Keratinocyte (primary cell): ENCODE data around the gene HCFC1R1. TPM values are rescaled to one million over a fixed set of nuclear protein-coding genes. Genes with fewer than 3 reads are reported as not detected.

Experiments
- DNase-seq: peaks from one replicate; pipeline ENCODE4 v3.0.0-alpha.2; 2011; ENCODE audit warnings: low read depth, missing footprints, low spot score
- FAIRE-seq: peaks from 2 replicates; lab custom pipeline; 2011; peaks lifted over from hg19 to GRCh38; lab: Jason Lieb, UNC
- H2AFZ ChIP-seq: 2 replicates; pipeline ENCODE4 v1.6.0; 2012; ENCODE audit warnings: low read length, control low read depth, inconsistent platforms; ENCODE audit not compliant: control insufficient read depth
- H3K27ac ChIP-seq: 2 replicates; pipeline ENCODE4 v1.5.1; 2011; ENCODE audit warnings: low read length; ENCODE audit not compliant: control insufficient read depth, insufficient read depth
- H3K27me3 ChIP-seq: 3 replicates; pipeline ENCODE4 v1.6.0; 2011; ENCODE audit warnings: low read length; ENCODE audit not compliant: control insufficient read depth, insufficient read depth; ENCODE audit errors: extremely low read depth
- H3K36me3 ChIP-seq, 2 experiments: 2 replicates in 1 of 2; 3 replicates in 1 of 2; pipeline ENCODE4 v1.5.1; 2011; ENCODE audit warnings: low read length in 2 of 2, mild to moderate bottlenecking in 1 of 2; ENCODE audit not compliant: control insufficient read depth in 2 of 2, insufficient read depth in 2 of 2; ENCODE audit errors: extremely low read depth in 1 of 2
- H3K4me1 ChIP-seq: 3 replicates; pipeline ENCODE4 v1.5.1; 2011; ENCODE audit warnings: low read length; ENCODE audit not compliant: control insufficient read depth, insufficient read depth; ENCODE audit errors: extremely low read depth
- H3K4me2 ChIP-seq: 3 replicates; pipeline ENCODE4 v1.6.0; 2011; ENCODE audit warnings: low read depth, low read length; ENCODE audit not compliant: control insufficient read depth, insufficient read depth; ENCODE audit errors: extremely low read depth
- H3K4me3 ChIP-seq, 3 experiments: fragments of 200-600 bp in 1 of 3; sonication (generic) in 1 of 3; 2 replicates in 2 of 3; 3 replicates in 1 of 3; pipeline ENCODE4 v1.5.1; 2011 to 2016; ENCODE audit warnings: low read length in 3 of 3, mild to moderate bottlenecking in 3 of 3, control low read depth in 2 of 3, inconsistent platforms in 1 of 3, low read depth in 1 of 3, mixed read lengths in 1 of 3, mixed run types in 1 of 3, moderate library complexity in 1 of 3; ENCODE audit not compliant: control insufficient read depth in 2 of 3, insufficient read depth in 2 of 3; ENCODE audit errors: extremely low read depth in 1 of 3
- H3K79me2 ChIP-seq: 2 replicates; pipeline ENCODE4 v1.6.0; 2012; ENCODE audit warnings: low read length; ENCODE audit not compliant: control insufficient read depth, insufficient read depth
- H3K9ac ChIP-seq: 3 replicates; pipeline ENCODE4 v1.6.0; 2011; ENCODE audit warnings: low read length; ENCODE audit not compliant: control insufficient read depth, insufficient read depth; ENCODE audit errors: extremely low read depth
- H3K9me1 ChIP-seq: 3 replicates; pipeline ENCODE4 v1.6.0; 2011; ENCODE audit warnings: low read length; ENCODE audit not compliant: control insufficient read depth, insufficient read depth; ENCODE audit errors: extremely low read depth
- H3K9me3 ChIP-seq: 2 replicates; pipeline ENCODE4 v1.5.1; 2012; ENCODE audit warnings: low read depth, low read length; ENCODE audit not compliant: control insufficient read depth
- H4K20me1 ChIP-seq: 3 replicates; pipeline ENCODE4 v1.6.0; 2011; ENCODE audit warnings: low read length; ENCODE audit not compliant: control insufficient read depth, insufficient read depth; ENCODE audit errors: extremely low read depth
- CTCF ChIP-seq, 3 experiments: IDR thresholded peaks in 1 of 3; conservative IDR thresholded peaks in 1 of 3; optimal IDR thresholded peaks in 1 of 3; 2 replicates in 2 of 3; 3 replicates in 1 of 3; pipeline versions ENCODE3 to v1.5.1; 2011; ENCODE audit warnings: low read length in 3 of 3, mild to moderate bottlenecking in 3 of 3, moderate library complexity in 2 of 3, control low read depth in 1 of 3, inconsistent platforms in 1 of 3; ENCODE audit not compliant: insufficient read depth in 2 of 3; ENCODE audit errors: extremely low read depth in 1 of 3
- EZH2 ChIP-seq: IDR thresholded peaks from one replicate; pipeline ENCODE4 v1.6.1; 2012; ENCODE audit warnings: inconsistent platforms, mild to moderate bottlenecking, low read length, moderate library complexity
- dilution Hi-C: fragments of 300-500 bp; cut with MboI; formaldehyde crosslinking; loops from one replicate; pipeline ENCODE4 v1.7.0; 2020; ENCODE audit warnings: low sequenced_read_pairs; ENCODE audit not compliant: extremely low pct_ligation_motif_present
- polyA plus RNA-seq, 5 experiments: library from polyadenylated mRNA; depleted of rRNA in 3 of 5; stranded (reverse) in 3 of 5; stranded (forward) in 1 of 5; unstranded in 1 of 5; fragments of >200 nt; gene quantifications; 1 replicate in 1 of 5; 2 replicates in 3 of 5; 3 replicates in 1 of 5; pipeline versions ENCODE4 v1.2.1 to v1.2.3, GENCODE V29; 2011 to 2012; ENCODE audit warnings: missing spikeins in 2 of 5, low read depth in 1 of 5, low replicate concordance in 1 of 5

HCFC1R1 gene
- polyA plus RNA-seq, 1 donor (not counting 4 experiments of a cell fraction or from before 2014, with no cell fraction given) = 13.0 TPM

GRCh38 chr16:2986623-2987188 lies 37.0 kb downstream of the HCFC1R1 start:
- no peak overlapping the region for H2AFZ ChIP-seq
- H3K79me2 ChIP-seq = no peaks in the 10 kb centered on the region
- no peak for DNase-seq
- no peaks in the 10 kb centered on the region for H4K20me1 ChIP-seq
- no peaks in the 10 kb centered on the region for H3K27me3 ChIP-seq
- dilution Hi-C loops = no loop called here
- no peak overlapping the region for H3K4me3 ChIP-seq
- peaks cover 26% of the 10 kb centered on the region for H3K4me1 ChIP-seq
- no peak for TF ChIP-seq CTCF (optimal IDR thresholded peaks at IDR 0.05 in 1 of 3, IDR thresholded peaks at IDR 0.05 in 1 of 3, conservative IDR thresholded peaks at IDR 0.05 in 1 of 3; ENCODE audit: extremely low read depth in 1 of 3, insufficient read depth in 2 of 3, low read length in 3 of 3)
- TF ChIP-seq EZH2 = no peak
- no peak overlapping the region for H3K4me2 ChIP-seq
- H3K36me3 ChIP-seq = no peaks in the 10 kb centered on the region
- H3K9me3 ChIP-seq = no peaks in the 10 kb centered on the region
- no peak overlapping the region for H3K9ac ChIP-seq
- no peaks in the 10 kb centered on the region for H3K9me1 ChIP-seq
- H3K27ac ChIP-seq = no peak overlapping the region
- no peak for FAIRE-seq

- Histone ChIP-seq H3K9me1 (no peaks in the 10 kb centered on the region), H3K9ac (no peak overlapping the region), H3K4me2 (no peak overlapping the region), H3K4me3 (no peak overlapping the region), H3K4me1 (peaks cover 24% of the 10 kb centered on the region), H3K27ac (no peak overlapping the region), H3K79me2 (no peaks in the 10 kb centered on the region), H3K27me3 (no peaks in the 10 kb centered on the region), H4K20me1 (no peaks in the 10 kb centered on the region), H3K36me3 (no peaks in the 10 kb centered on the region), H2AFZ (no peak overlapping the region), H3K9me3 (no peaks in the 10 kb centered on the region)
- TF ChIP-seq EZH2 = no peak
- TF ChIP-seq CTCF (optimal IDR thresholded peaks at IDR 0.05 in 1 of 3, IDR thresholded peaks at IDR 0.05 in 1 of 3, conservative IDR thresholded peaks at IDR 0.05 in 1 of 3; ENCODE audit: extremely low read depth in 1 of 3, insufficient read depth in 2 of 3, low read length in 3 of 3) = no peak
- dilution Hi-C loops = no loop called here
- DNase-seq (no peak), FAIRE-seq (no peak)
These were observed 37.8 kb downstream of the HCFC1R1 start for GRCh38 chr16:2985893-2986355.
